Prostate gland (tissue), 2 donors: Measurements from ENCODE around the gene NDOR1.

Experiments used
- CTCF ChIP-seq, 4 experiments: fragments of 200-600 bp in 2 of 4; fragments of 450-650 bp in 2 of 4; sonication (generic) in 2 of 4; IDR thresholded peaks; 1 replicate in 3 of 4; 2 replicates in 1 of 4; pipeline ENCODE4 v1.5.1; 2016 to 2019; ENCODE audit warnings: antibody characterized with exemption in 4 of 4, mild to moderate bottlenecking in 2 of 4, moderate library complexity in 2 of 4
- POLR2A ChIP-seq: fragments of 450-650 bp; IDR thresholded peaks from one replicate; pipeline ENCODE4 v1.6.1; 2016; ENCODE audit warnings: antibody characterized with exemption, mild to moderate bottlenecking

GRCh38 chr9:137205126-137206069 is at the start of gene NDOR1, which contains the start of gene TMEM203:
- TF ChIP-seq CTCF (IDR thresholded peaks at IDR 0.05): peak in 1 of 4 experiments; percentile 13
- TF ChIP-seq POLR2A: peak; percentile 71
